HepG2 (cell line): ENCODE results near the gene PPIL6. TPM values are rescaled to one million over a fixed set of nuclear protein-coding genes. Genes with fewer than 3 reads are reported as not detected.

Experiments
- CAMTA2 ChIP-seq: sonication (generic); formaldehyde crosslinking; IDR thresholded peaks from 2 replicates; pipeline ENCODE4 v1.4.0; 2020; ENCODE audit warnings: mild to moderate bottlenecking, missing genetic modification reagents, borderline replicate concordance
- CEBPG ChIP-seq: IDR thresholded peaks from 2 replicates; pipeline ENCODE4 v1.6.1; 2016
- GTF3A ChIP-seq: sonication (generic); formaldehyde crosslinking; conservative IDR thresholded peaks from 2 replicates; pipeline ENCODE4 v1.4.0; 2020; ENCODE audit warnings: mild to moderate bottlenecking, missing genetic modification reagents
- IKZF5 ChIP-seq: IDR thresholded peaks from 2 replicates; pipeline ENCODE4 v1.6.1; 2018; ENCODE audit warnings: missing genetic modification reagents, mild to moderate bottlenecking, missing compliant biosample characterization
- PTBP1 ChIP-seq: fragments of 200-400 bp; formaldehyde crosslinking; IDR thresholded peaks from 2 replicates; pipeline ENCODE4 v1.6.1; 2018; ENCODE audit warnings: low read length, low read depth; ENCODE audit not compliant: poor library complexity, severe bottlenecking
- SATB2 ChIP-seq: sonication (generic); formaldehyde crosslinking; IDR thresholded peaks from 2 replicates; pipeline ENCODE4 v1.5.0; 2020; ENCODE audit warnings: missing genetic modification reagents
- ZNF30 ChIP-seq: sonication (generic); formaldehyde crosslinking; IDR thresholded peaks from 2 replicates; pipeline ENCODE4 v1.5.0; 2020; ENCODE audit warnings: mild to moderate bottlenecking, missing genetic modification reagents
- ZNF362 ChIP-seq: sonication (generic); formaldehyde crosslinking; IDR thresholded peaks from 2 replicates; pipeline ENCODE4 v1.4.0; 2020; ENCODE audit warnings: missing genetic modification reagents, mild to moderate bottlenecking, borderline replicate concordance
- ZNF383 ChIP-seq: sonication (generic); formaldehyde crosslinking; IDR thresholded peaks from 2 replicates; pipeline ENCODE4 v1.4.0; 2020; ENCODE audit warnings: missing genetic modification reagents, mild to moderate bottlenecking, borderline replicate concordance
- ZNF501 ChIP-seq: sonication (generic); formaldehyde crosslinking; IDR thresholded peaks from 2 replicates; pipeline ENCODE4 v1.5.1; 2020; ENCODE audit warnings: mild to moderate bottlenecking, moderate library complexity, missing genetic modification reagents
- ZNF616 ChIP-seq: sonication (generic); formaldehyde crosslinking; IDR thresholded peaks from 2 replicates; pipeline ENCODE4 v1.5.0; 2020; ENCODE audit warnings: low read depth, mild to moderate bottlenecking, missing genetic modification reagents
- ZNF644 ChIP-seq: IDR thresholded peaks from 2 replicates; pipeline ENCODE4 v1.6.1; 2016; ENCODE audit warnings: low read depth
- ZNF704 ChIP-seq: sonication (generic); formaldehyde crosslinking; IDR thresholded peaks from 2 replicates; pipeline ENCODE4 v1.8.1; 2023; ENCODE audit warnings: mild to moderate bottlenecking, inconsistent platforms, moderate library complexity, missing genetic modification reagents, borderline replicate concordance
- ZNF792 ChIP-seq: IDR thresholded peaks from 2 replicates; pipeline ENCODE4 v1.6.1; 2016
- ZSCAN31 ChIP-seq: sonication (generic); formaldehyde crosslinking; IDR thresholded peaks from 2 replicates; pipeline ENCODE4 v1.5.0; 2020; ENCODE audit warnings: low read depth, mild to moderate bottlenecking, missing genetic modification reagents
- polyA plus RNA-seq, 8 experiments: library from polyadenylated mRNA; depleted of rRNA in 3 of 8; stranded (reverse) in 7 of 8; unstranded in 1 of 8; fragments of >200 nt; fragmentation: Illumina TruSeq in 4 of 8; extraction: Trizol in 4 of 8; gene quantifications; 2 replicates each; pipeline versions ENCODE4 v1.2.1 to v1.2.3, GENCODE V29; 2011 to 2016; ENCODE audit warnings: low read depth in 4 of 8, missing spikeins in 1 of 8, mixed read lengths in 1 of 8; ENCODE audit not compliant: insufficient read depth in 1 of 8
- total RNA-seq, 5 experiments: library from RNA; depleted of rRNA; stranded (reverse); fragments of >200 nt; fragmentation: Illumina TruSeq; extraction: Trizol; gene quantifications; 2 replicates each; pipeline ENCODE4 v1.2.3, GENCODE V29; 2016; ENCODE audit warnings: low read depth in 1 of 5
- TF ChIP-seq, protein P1 (sequence below): sonication (generic); formaldehyde crosslinking; IDR thresholded peaks from 2 replicates; pipeline ENCODE4 v1.5.0; 2020; ENCODE audit warnings: mild to moderate bottlenecking, missing genetic modification reagents, borderline replicate concordance

Gene PPIL6
- total and polyA plus RNA-seq, 2 of the 13 experiments (the other 11 are each of a cell fraction or from before 2014, with no cell fraction given), result 0.22 to 0.46 TPM

GRCh38 chr6:109382576-109383437, 57.6 kb downstream of the PPIL6 start (continued):
- TF ChIP-seq, protein P1, sequence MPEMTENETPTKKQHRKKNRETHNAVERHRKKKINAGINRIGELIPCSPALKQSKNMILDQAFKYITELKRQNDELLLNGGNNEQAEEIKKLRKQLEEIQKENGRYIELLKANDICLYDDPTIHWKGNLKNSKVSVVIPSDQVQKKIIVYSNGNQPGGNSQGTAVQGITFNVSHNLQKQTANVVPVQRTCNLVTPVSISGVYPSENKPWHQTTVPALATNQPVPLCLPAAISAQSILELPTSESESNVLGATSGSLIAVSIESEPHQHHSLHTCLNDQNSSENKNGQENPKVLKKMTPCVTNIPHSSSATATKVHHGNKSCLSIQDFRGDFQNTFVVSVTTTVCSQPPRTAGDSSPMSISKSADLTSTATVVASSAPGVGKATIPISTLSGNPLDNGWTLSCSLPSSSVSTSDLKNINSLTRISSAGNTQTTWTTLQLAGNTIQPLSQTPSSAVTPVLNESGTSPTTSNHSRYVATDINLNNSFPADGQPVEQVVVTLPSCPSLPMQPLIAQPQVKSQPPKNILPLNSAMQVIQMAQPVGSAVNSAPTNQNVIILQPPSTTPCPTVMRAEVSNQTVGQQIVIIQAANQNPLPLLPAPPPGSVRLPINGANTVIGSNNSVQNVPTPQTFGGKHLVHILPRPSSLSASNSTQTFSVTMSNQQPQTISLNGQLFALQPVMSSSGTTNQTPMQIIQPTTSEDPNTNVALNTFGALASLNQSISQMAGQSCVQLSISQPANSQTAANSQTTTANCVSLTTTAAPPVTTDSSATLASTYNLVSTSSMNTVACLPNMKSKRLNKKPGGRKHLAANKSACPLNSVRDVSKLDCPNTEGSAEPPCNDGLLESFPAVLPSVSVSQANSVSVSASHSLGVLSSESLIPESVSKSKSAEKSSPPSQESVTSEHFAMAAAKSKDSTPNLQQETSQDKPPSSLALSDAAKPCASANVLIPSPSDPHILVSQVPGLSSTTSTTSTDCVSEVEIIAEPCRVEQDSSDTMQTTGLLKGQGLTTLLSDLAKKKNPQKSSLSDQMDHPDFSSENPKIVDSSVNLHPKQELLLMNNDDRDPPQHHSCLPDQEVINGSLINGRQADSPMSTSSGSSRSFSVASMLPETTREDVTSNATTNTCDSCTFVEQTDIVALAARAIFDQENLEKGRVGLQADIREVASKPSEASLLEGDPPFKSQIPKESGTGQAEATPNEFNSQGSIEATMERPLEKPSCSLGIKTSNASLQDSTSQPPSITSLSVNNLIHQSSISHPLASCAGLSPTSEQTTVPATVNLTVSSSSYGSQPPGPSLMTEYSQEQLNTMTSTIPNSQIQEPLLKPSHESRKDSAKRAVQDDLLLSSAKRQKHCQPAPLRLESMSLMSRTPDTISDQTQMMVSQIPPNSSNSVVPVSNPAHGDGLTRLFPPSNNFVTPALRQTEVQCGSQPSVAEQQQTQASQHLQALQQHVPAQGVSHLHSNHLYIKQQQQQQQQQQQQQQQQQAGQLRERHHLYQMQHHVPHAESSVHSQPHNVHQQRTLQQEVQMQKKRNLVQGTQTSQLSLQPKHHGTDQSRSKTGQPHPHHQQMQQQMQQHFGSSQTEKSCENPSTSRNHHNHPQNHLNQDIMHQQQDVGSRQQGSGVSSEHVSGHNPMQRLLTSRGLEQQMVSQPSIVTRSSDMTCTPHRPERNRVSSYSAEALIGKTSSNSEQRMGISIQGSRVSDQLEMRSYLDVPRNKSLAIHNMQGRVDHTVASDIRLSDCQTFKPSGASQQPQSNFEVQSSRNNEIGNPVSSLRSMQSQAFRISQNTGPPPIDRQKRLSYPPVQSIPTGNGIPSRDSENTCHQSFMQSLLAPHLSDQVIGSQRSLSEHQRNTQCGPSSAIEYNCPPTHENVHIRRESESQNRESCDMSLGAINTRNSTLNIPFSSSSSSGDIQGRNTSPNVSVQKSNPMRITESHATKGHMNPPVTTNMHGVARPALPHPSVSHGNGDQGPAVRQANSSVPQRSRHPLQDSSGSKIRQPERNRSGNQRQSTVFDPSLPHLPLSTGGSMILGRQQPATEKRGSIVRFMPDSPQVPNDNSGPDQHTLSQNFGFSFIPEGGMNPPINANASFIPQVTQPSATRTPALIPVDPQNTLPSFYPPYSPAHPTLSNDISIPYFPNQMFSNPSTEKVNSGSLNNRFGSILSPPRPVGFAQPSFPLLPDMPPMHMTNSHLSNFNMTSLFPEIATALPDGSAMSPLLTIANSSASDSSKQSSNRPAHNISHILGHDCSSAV (CRISPR knock-in tag), result no peak
- TF ChIP-seq GTF3A (CRISPR knock-in tag), result no peak
- peak; percentile 77 for TF ChIP-seq PTBP1
- no peak; the same call in 1 of the 2 replicates for TF ChIP-seq ZNF30
- peak; percentile 93 for TF ChIP-seq ZNF501
- 0 out of 2 replicates have a peak, but pooled peaks have one; percentile 46 for TF ChIP-seq ZNF704 (CRISPR knock-in tag)
- TF ChIP-seq CEBPG (CRISPR knock-in tag), result no peak; the same call in 1 of the 2 replicates
- no peak for TF ChIP-seq ZNF792 (CRISPR knock-in tag)
- peak; percentile 96 for TF ChIP-seq ZSCAN31 (CRISPR knock-in tag)
- no peak for TF ChIP-seq CAMTA2 (CRISPR knock-in tag)
- no peak for TF ChIP-seq ZNF644 (CRISPR knock-in tag)
- TF ChIP-seq IKZF5 (CRISPR knock-in tag), result peak; percentile 10; the same call in 1 of the 2 replicates
- peak; percentile 30; the same call in 1 of the 2 replicates for TF ChIP-seq ZNF362 (CRISPR knock-in tag)
- no peak for TF ChIP-seq SATB2 (CRISPR knock-in tag)
- no peak for TF ChIP-seq ZNF616 (CRISPR knock-in tag)
- TF ChIP-seq ZNF383, result no peak
